Activated naive CD8-positive, alpha-beta T cell treated with anti-CD3 and anti-CD28 coated beads, Interleukin-2, amount 10 ng/mL, durations not matched to agents 7 days and 5 days (primary cell): ENCODE data around the gene BCL2L1. TPM values are rescaled to one million over a fixed set of nuclear protein-coding genes. Genes with fewer than 3 reads are reported as not detected.
"Not testable (repeated sequence)": the region's sequence is repeated elsewhere in the genome, so short reads cannot be mapped to it uniquely, and the experiment has no call there.

Experiments
- ATAC-seq: fragments of 150-1000 bp; cut with Tn5 transposase; one replicate; pipeline ENCODE4 v1.10.0; 2021; ENCODE audit warnings: low read depth, moderate library complexity
- POLR2A ChIA-PET: fragments of 350-600 bp; sonication (Branson Sonifier 250); formaldehyde crosslinking; loops from one replicate; lab custom pipeline; 2021; ENCODE audit warnings: antibody characterized with exemption; lab: Charles Lee
- DNase-seq: peaks from one replicate; pipeline ENCODE4 v3.0.0; 2021
- H3K27ac Mint-ChIP-seq: one replicate; pipeline ENCODE4 v1.8.0; 2022; ENCODE audit warnings: mild to moderate bottlenecking, mixed read lengths
- H3K27me3 Mint-ChIP-seq: one replicate; pipeline ENCODE4 v1.8.0; 2022; ENCODE audit warnings: mild to moderate bottlenecking, moderate library complexity, mixed read lengths
- H3K36me3 Mint-ChIP-seq: one replicate; pipeline ENCODE4 v1.8.0; 2021; ENCODE audit warnings: mild to moderate bottlenecking, mixed read lengths
- H3K4me1 Mint-ChIP-seq: one replicate; pipeline ENCODE4 v1.8.0; 2021; ENCODE audit warnings: mixed read lengths
- H3K4me3 Mint-ChIP-seq: one replicate; pipeline ENCODE4 v1.8.0; 2022; ENCODE audit warnings: mild to moderate bottlenecking, moderate library complexity, mixed read lengths
- H3K9me3 Mint-ChIP-seq: one replicate; pipeline ENCODE4 v1.8.0; 2021; ENCODE audit warnings: mixed read lengths
- total RNA-seq, 2 experiments: library from RNA; stranded (reverse); gene quantifications; one replicate each; pipeline ENCODE4 v1.2.3, GENCODE V29; 2021

The BCL2L1 gene
- total RNA-seq, 2 experiments from 2014 or later = 61.7 to 64.5 TPM

- H3K27me3 Mint-ChIP-seq, H3K4me3 Mint-ChIP-seq, H3K9me3 Mint-ChIP-seq, POLR2A ChIA-PET, DNase-seq, H3K27ac Mint-ChIP-seq, ATAC-seq: not testable (repeated sequence)
- H3K36me3 Mint-ChIP-seq = peaks cover 31% of the 10 kb centered on the region
- peaks cover 16% of the 10 kb centered on the region for H3K4me1 Mint-ChIP-seq
Measured at GRCh38 chr20:31747028-31747427, 24.4 kb upstream of the BCL2L1 start.

- no peaks in the 10 kb centered on the region for H3K9me3 Mint-ChIP-seq
- POLR2A ChIA-PET = no interaction called here
- no peaks in the 10 kb centered on the region for H3K27me3 Mint-ChIP-seq
- H3K4me1 Mint-ChIP-seq = peaks cover 19% of the 10 kb centered on the region
- no peak for ATAC-seq
- no peak overlapping the region for H3K27ac Mint-ChIP-seq
- H3K4me3 Mint-ChIP-seq = no peak overlapping the region
- H3K36me3 Mint-ChIP-seq = peaks cover 31% of the 10 kb centered on the region
- no peak for DNase-seq
Measured at GRCh38 chr20:31746068-31746878, 23.6 kb upstream of the BCL2L1 start.

GRCh38 chr20:31740656-31741323 is 18.1 kb upstream of the BCL2L1 start:
- Mint-ChIP-seq H3K27ac (no peak overlapping the region), H3K9me3 (no peaks in the 10 kb centered on the region), H3K27me3 (peaks cover 2% of the 10 kb centered on the region), H3K36me3 (peaks cover 12% of the 10 kb centered on the region), H3K4me3 (no peak overlapping the region), H3K4me1 (peaks cover 10% of the 10 kb centered on the region)
- POLR2A ChIA-PET = interaction anchor here (0.6 to 3.1 kb wide), 4 partner anchors 13 to 168 kb away, joined by 4 to 14 read pairs (median 4); partner anchors contain the start of gene BCL2L1
- DNase-seq = no peak
- no peak for ATAC-seq

DNA sequence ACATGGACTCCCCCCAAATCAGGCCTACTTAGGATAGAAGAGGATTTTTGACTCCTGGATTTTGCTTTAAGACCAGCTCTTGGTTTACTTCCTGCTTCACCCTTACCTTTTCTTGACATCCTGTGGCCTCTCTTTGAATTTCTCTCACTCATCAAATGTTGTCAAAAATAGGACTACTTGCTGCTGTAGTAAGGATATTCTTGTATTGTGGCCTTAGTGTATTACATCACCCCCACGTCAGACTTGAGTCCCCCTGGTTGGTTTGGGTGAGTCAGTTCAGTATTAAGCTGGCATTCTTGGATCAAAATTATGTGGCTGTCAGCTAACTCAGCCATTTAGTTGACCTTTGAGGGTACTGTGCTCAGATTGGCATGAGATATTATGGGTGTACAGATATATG is 17.5 kb upstream of the BCL2L1 start:
- ATAC-seq (peak; percentile 34), DNase-seq (no peak)
- Mint-ChIP-seq H3K27me3 (peaks cover 2% of the 10 kb centered on the region), H3K9me3 (no peaks in the 10 kb centered on the region), H3K27ac (no peak overlapping the region), H3K4me3 (no peak overlapping the region), H3K4me1 (peaks cover 7% of the 10 kb centered on the region), H3K36me3 (peaks cover 8% of the 10 kb centered on the region)
- POLR2A ChIA-PET = interaction anchor here (0.6 to 3.1 kb wide), 5 partner anchors 12 to 167 kb away, joined by 3 to 14 read pairs (median 4); partner anchors contain the start of gene BCL2L1

DNA sequence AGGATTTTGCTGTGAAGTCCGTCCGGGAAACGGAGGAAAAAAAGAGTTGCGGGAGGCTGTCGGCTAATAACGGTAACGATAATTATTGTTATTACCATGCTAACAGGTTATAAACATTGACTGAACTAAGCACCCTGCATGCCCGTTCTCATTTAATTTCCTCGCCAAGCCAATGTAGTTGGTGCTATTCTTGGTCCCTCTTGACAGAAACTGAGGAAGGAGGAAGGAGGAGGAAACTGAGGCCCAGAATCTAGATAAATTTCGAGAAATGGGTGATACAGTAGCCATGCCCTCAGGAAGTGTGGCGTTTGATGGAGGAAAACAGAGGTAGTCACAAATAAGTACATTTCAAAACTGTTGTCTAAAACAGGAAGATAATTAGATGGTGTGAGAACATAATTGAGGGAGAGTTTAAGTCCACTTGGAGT is 16.9 kb upstream of the BCL2L1 start:
- H3K9me3 Mint-ChIP-seq = no peaks in the 10 kb centered on the region
- no peak overlapping the region for H3K27ac Mint-ChIP-seq
- DNase-seq (no peak), ATAC-seq (no peak)
- H3K4me1 Mint-ChIP-seq = peaks cover 6% of the 10 kb centered on the region
- H3K36me3 Mint-ChIP-seq = peaks cover 6% of the 10 kb centered on the region
- POLR2A ChIA-PET = interaction anchor here (0.6 to 3.1 kb wide), 4 partner anchors 16 to 177 kb away, joined by 3 to 14 read pairs (median 3); partner anchors contain the start of gene BCL2L1
- H3K4me3 Mint-ChIP-seq = no peak overlapping the region
- H3K27me3 Mint-ChIP-seq = peaks cover 6% of the 10 kb centered on the region

GRCh38 chr20:31738729-31739549 is 16.3 kb upstream of the BCL2L1 start, which contains the start of gene TPX2:
TSS of gene TPX2 (plus strand) at chr20:31739290. CDS start at chr20:31757477, 18,187 bp downstream.
- Mint-ChIP-seq H3K4me3 (no peak within 1 kb of the TSS), H3K27ac (no peak within 1 kb of the TSS), H3K4me1 (peaks cover 6% of the 10 kb centered on the region), H3K27me3 (peaks cover 8% of the 10 kb centered on the region), H3K36me3 (peaks cover 3% of the 10 kb centered on the region), H3K9me3 (no peaks in the 10 kb centered on the region)
- POLR2A ChIA-PET = interaction anchor here (0.8 to 3.1 kb wide), 3 partner anchors 16 to 176 kb away, joined by 3 to 14 read pairs (median 3); partner anchors contain the start of gene BCL2L1
- ATAC-seq (peak; percentile 91), DNase-seq (peak; percentile 77)

DNA sequence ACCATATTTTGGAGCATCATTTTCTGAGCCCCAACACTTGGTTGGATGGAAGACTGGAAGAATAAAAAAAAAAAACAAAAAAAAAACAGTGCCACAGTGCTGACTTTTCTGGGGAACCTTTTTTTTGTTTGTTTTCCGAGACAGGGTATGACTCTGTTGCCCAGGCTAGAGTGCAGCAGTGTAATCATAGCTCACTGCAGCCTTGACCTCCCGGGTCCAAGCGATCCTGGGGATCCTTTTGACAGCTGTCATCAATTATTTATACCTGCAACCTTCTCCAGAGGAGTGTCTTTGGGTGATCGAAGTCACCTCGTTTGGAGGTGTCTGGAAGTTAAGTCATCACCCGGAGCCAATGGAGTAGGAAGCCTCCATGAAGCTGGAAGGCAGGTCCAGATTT is 8.7 kb upstream of the BCL2L1 start:
- H3K27me3 Mint-ChIP-seq = peaks cover 12% of the 10 kb centered on the region
- peaks cover 2% of the 10 kb centered on the region for H3K4me1 Mint-ChIP-seq
- POLR2A ChIA-PET = no interaction called here
- no peaks in the 10 kb centered on the region for H3K9me3 Mint-ChIP-seq
- no peaks in the 10 kb centered on the region for H3K36me3 Mint-ChIP-seq
- ATAC-seq (no peak), DNase-seq (no peak)
- H3K4me3 Mint-ChIP-seq = no peak overlapping the region
- no peak overlapping the region for H3K27ac Mint-ChIP-seq

DNA sequence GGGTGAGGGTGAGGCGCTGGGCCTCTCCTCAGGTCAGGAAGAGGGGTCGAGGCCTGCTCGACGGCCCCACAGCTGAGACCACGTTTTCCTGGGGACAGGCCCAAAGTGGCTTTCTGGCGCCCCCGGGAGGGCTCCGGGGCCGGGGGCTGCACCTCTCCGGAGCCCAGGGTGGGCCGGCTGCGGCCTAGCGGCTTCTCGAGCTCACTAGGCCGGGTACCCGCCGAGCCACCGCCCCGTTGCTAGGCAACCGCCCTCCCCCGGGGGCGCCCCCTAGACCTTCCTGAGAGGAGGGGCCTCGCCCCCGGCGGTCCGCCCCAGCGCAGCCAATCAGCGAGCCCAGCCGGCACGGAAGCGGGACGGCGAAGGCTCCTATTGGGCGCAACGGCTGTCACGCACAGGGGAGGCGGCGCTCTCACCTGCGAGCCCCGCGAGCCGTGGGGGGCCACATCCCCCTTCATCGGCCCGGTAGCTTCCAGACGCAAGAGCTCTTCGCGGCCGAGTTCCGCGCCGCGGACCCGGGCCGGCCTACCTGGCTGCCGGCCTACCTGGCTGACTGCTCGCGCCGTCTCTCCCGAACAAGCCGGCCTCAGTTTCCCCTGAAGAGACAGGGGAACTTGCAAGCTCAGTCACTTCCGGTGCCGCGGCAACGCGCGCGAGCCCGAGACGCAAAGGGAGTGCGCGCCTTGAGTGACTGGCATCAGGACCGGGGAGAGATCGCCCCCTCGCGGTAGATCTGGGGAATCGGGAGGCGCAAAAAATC is 831 bp upstream of the BCL2L1 start:
- Mint-ChIP-seq H3K9me3 (no peaks in the 10 kb centered on the region), H3K36me3 (peaks cover 32% of the 10 kb centered on the region), H3K27me3 (peaks cover 2% of the 10 kb centered on the region), H3K27ac (peak overlapping the region; percentile 91), H3K4me1 (peaks cover 29% of the 10 kb centered on the region), H3K4me3 (peak overlapping the region; percentile 99)
- POLR2A ChIA-PET = interaction anchor here (0.6 to 8.1 kb wide), 23 partner anchors 10 to 554 kb away, joined by 3 to 149 read pairs (median 4); partner anchors contain the start of genes KIF3B and TPX2
- peak; percentile 99 for DNase-seq
- peak; percentile 90 for ATAC-seq

DNA sequence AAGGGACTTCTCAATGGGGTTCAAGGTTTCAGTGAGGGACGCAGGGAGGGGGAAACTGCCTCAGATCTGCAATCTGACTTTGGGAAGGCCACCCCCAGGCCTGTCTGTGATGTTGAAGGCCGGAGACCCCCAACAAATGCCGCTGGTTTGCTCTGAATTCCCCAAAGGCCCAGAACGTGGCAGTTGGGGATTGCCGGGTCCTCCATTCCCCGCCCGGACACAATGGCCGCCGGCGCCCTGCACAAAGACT is 326 bp upstream of the BCL2L1 start:
- ATAC-seq (no peak), DNase-seq (no peak)
- H3K4me1 Mint-ChIP-seq = peaks cover 30% of the 10 kb centered on the region
- peaks cover 2% of the 10 kb centered on the region for H3K27me3 Mint-ChIP-seq
- peaks cover 33% of the 10 kb centered on the region for H3K36me3 Mint-ChIP-seq
- H3K27ac Mint-ChIP-seq = peak overlapping the region; percentile 91
- peak overlapping the region; percentile 99 for H3K4me3 Mint-ChIP-seq
- POLR2A ChIA-PET = interaction anchor here (1.0 to 8.1 kb wide), 20 partner anchors 10 to 554 kb away, joined by 3 to 149 read pairs (median 6); partner anchors contain the start of genes KIF3B and TPX2
- no peaks in the 10 kb centered on the region for H3K9me3 Mint-ChIP-seq

DNA sequence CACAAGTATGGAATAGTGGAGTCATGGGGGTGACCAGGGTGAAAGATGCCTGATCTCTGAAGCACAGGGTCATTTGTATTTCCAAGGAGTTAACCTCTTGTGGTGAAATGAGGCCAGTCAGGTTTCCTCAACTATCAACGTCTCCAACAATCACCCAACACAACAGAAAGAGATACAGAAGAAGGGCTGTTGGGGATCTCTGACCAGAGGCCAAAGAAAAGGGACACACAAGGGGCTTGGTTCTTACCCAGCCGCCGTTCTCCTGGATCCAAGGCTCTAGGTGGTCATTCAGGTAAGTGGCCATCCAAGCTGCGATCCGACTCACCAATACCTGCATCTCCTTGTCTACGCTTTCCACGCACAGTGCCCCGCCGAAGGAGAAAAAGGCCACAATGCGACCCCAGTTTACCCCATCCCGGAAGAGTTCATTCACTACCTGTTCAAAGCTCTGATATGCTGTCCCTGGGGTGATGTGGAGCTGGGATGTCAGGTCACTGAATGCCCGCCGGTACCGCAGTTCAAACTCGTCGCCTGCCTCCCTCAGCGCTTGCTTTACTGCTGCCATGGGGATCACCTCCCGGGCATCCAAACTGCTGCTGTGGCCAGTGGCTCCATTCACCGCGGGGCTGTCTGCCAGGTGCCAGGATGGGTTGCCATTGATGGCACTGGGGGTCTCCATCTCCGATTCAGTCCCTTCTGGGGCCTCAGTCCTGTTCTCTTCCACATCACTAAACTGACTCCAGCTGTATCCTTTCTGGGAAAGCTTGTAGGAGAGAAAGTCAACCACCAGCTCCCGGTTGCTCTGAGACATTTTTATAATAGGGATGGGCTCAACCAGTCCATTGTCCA is 1.0 kb downstream of the BCL2L1 start:
- DNase-seq = peak; percentile 49
- H3K36me3 Mint-ChIP-seq = peaks cover 45% of the 10 kb centered on the region
- peak overlapping the region; percentile 99 for H3K4me3 Mint-ChIP-seq
- H3K27me3 Mint-ChIP-seq = no peaks in the 10 kb centered on the region
- no peaks in the 10 kb centered on the region for H3K9me3 Mint-ChIP-seq
- POLR2A ChIA-PET = interaction anchor here (1.1 to 8.1 kb wide), 10 partner anchors 9 to 159 kb away, joined by 3 to 149 read pairs (median 6); no protein-coding TSS in a partner anchor
- H3K4me1 Mint-ChIP-seq = peaks cover 41% of the 10 kb centered on the region
- ATAC-seq = no peak
- peak overlapping the region; percentile 91 for H3K27ac Mint-ChIP-seq

- ATAC-seq (peak; percentile 4), DNase-seq (peak; percentile 55)
- H3K4me3 Mint-ChIP-seq = peak overlapping the region; percentile 99
- H3K36me3 Mint-ChIP-seq = peaks cover 52% of the 10 kb centered on the region
- H3K9me3 Mint-ChIP-seq = no peaks in the 10 kb centered on the region
- peak overlapping the region; percentile 91 for H3K27ac Mint-ChIP-seq
- H3K4me1 Mint-ChIP-seq = peaks cover 50% of the 10 kb centered on the region
- H3K27me3 Mint-ChIP-seq = no peaks in the 10 kb centered on the region
- POLR2A ChIA-PET = interaction anchor here (1.1 to 8.1 kb wide), 8 partner anchors 12 to 60 kb away, joined by 4 to 149 read pairs (median 9); no protein-coding TSS in a partner anchor
Measured at GRCh38 chr20:31720486-31721407, 1.9 kb downstream of the BCL2L1 start.
